Femur (tissue), 1 donor: ENCODE measurements around the gene INPP5D.
A peak's percentile ranks its signal among the peaks of the same experiment; 100 is the strongest.

Experiments used
- DNase-seq: peaks from one replicate; pipeline ENCODE4 v3.0.0-alpha.2; 2017

Gene INPP5D

DNA sequence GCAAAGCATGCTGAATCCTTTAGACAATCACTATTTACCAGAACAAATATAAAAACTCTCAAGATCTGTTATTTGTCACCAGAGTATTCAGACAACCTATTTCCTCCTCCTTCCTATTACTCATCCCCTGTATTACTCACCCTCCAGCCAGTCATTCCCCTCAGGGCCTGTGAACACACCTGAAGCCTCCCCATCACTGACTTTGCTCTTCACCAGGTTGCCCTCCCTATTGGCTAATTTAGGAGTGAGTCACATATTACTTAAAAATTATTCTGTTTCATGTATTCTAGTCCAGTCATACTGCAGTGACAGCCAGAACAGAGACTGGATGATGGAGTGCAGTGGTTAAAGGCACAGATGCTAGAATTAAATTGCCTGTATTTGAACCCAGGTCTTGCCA lies 187.6 kb downstream of the INPP5D start:
- no peak for DNase-seq

GRCh38 chr2:233248999-233249398 lies 188.9 kb downstream of the INPP5D start:
- DNase-seq: no peak

DNA sequence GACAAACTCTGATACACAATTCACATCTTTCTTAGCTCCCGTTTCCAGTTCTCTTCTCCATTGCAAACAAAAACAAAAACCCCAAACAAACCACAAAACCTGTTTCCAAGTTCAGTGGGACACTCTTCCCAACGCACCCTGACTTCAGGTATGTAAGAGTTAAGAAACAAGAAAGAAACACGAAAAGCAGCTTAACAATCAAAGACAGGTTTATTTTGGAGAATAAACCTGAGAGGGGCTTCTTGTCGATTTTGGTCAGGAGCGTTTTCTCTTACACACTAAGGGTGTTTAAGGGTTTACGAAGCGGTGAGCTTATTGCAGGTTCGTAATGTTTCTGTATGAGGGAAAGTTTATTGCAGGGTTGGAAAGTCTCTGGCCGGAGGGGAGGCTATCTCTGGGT lies 190.4 kb downstream of the INPP5D start:
- DNase-seq: no peak

DNA sequence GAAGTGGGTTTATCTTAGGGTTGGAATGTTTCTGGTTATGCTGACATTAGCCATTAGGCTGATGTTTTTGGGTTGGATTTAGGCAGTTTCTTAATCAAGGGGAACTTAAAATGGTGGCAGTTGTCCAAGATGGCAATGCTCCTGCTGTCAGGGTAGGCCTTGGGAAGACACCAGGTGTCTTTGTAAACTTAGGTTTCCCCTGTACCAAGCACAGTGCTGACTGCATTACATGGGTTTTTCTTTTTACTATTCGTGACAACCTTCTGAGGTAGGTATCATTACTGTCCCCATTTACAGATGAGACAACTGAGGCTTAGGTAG lies 190.8 kb downstream of the INPP5D start:
- no peak for DNase-seq

- DNase-seq: peak; percentile 98
These were observed 191.4 kb downstream of the INPP5D start, which contains the start of gene ATG16L1 for GRCh38 chr2:233251306-233252116. ATG16L1 (plus strand) TSS chr2:233251673; CDS start chr2:233251828, 155 bp downstream.

DNA sequence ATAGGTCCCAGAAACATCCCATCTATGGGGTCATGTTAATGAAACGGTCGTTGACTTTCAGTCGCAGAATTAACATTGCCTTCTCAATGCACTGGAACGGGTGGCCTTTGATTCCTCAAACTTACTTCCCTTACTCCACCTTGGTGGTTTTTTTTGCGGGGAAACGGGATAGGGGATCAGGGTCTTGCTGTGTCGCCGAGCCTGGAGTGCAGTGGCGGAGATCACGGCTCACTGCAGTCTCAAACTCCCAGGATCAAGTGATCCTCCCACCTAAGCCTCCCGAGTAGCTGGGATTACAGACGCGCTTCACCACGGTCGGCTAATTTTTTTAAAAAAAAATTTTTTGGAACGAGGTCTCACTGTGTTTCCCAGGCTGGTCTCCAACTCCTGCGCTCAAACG lies 192.1 kb downstream of the INPP5D start:
- DNase-seq: no peak

- DNase-seq: no peak
These were observed 195.0 kb downstream of the INPP5D start for GRCh38 chr2:233255151-233255550.

- no peak for DNase-seq
These were observed 195.9 kb downstream of the INPP5D start for GRCh38 chr2:233256048-233256447.
